ENCODE results near the gene RNF31. TPM values are rescaled to one million over a fixed set of nuclear protein-coding genes. Genes with fewer than 3 reads are reported as not detected.

RNF31 gene
- total and polyA plus RNA-seq, 2 of the 13 experiments (the other 11 are each of a cell fraction or from before 2014, with no cell fraction given) = 48.2 to 86.8 TPM

- TF ChIP-seq ZBTB46 (CRISPR knock-in tag; IDR thresholded peaks at IDR 0.05; ENCODE audit: borderline replicate concordance) (peak; percentile 94), ZNF512 (CRISPR knock-in tag; IDR thresholded peaks at IDR 0.05) (no peak), ZXDC (CRISPR knock-in tag; IDR thresholded peaks at IDR 0.05) (no peak), POLR2A (IDR thresholded peaks at IDR 0.05; ENCODE audit: insufficient read depth in 1 of 2, low read depth in 2 of 2, low read length in 2 of 2) (peak in 1 of 2 experiments; percentile 83; a peak in 2 of 4 replicates), HES4 (CRISPR knock-in tag; IDR thresholded peaks at IDR 0.05; ENCODE audit: borderline replicate concordance) (peak; percentile 28), KLF13 (CRISPR knock-in tag; IDR thresholded peaks at IDR 0.05) (no peak; the same call in 1 of the 2 replicates), PAX8 (CRISPR knock-in tag; IDR thresholded peaks at IDR 0.05; ENCODE audit: borderline replicate concordance) (peak; percentile 97; the same call in 1 of the 2 replicates), ZNF451 (CRISPR knock-in tag; IDR thresholded peaks at IDR 0.05) (peak; percentile 99), MED13 (CRISPR knock-in tag; IDR thresholded peaks at IDR 0.05) (peak; percentile 99), MTF1 (CRISPR knock-in tag; IDR thresholded peaks at IDR 0.05) (peak; percentile 94), ATF1 (CRISPR knock-in tag; IDR thresholded peaks at IDR 0.05) (no peak), MIXL1 (CRISPR knock-in tag; IDR thresholded peaks at IDR 0.05) (peak; percentile 100), ZNF501 (CRISPR knock-in tag; IDR thresholded peaks at IDR 0.05) (peak; percentile 98), DDIT3 (CRISPR knock-in tag; IDR thresholded peaks at IDR 0.05) (no peak; the same call in 1 of the 2 replicates), ZNF33B (CRISPR knock-in tag; IDR thresholded peaks at IDR 0.05) (peak; percentile 98), ZNF530 (CRISPR knock-in tag; IDR thresholded peaks at IDR 0.05; ENCODE audit: low read depth) (no peak), KLF16 (CRISPR knock-in tag; IDR thresholded peaks at IDR 0.05) (peak in 1 of 2 experiments; percentile 99; a peak in 2 of 4 replicates), SRSF9 (IDR thresholded peaks at IDR 0.05; ENCODE audit: borderline replicate concordance, insufficient read depth, low read depth, low read length, poor library complexity, severe bottlenecking) (no peak), ATF7-NPFF (CRISPR knock-in tag; IDR thresholded peaks at IDR 0.05; ENCODE audit: low read depth) (peak; percentile 94), HMG20A (CRISPR knock-in tag; IDR thresholded peaks at IDR 0.05; ENCODE audit: borderline replicate concordance) (peak; percentile 83), TCF7L2 (IDR thresholded peaks at IDR 0.05; ENCODE audit: low read depth, low read length) (no peak), ZNF34 (CRISPR knock-in tag; IDR thresholded peaks at IDR 0.05; ENCODE audit: borderline replicate concordance) (peak; percentile 99)
Observed at GRCh38 chr14:24113801-24114531, 33.3 kb upstream of the RNF31 start (continued).

Data from HepG2 (cell line).